ENCODE measurements around the gene C22orf39.

C22orf39 gene

DNA sequence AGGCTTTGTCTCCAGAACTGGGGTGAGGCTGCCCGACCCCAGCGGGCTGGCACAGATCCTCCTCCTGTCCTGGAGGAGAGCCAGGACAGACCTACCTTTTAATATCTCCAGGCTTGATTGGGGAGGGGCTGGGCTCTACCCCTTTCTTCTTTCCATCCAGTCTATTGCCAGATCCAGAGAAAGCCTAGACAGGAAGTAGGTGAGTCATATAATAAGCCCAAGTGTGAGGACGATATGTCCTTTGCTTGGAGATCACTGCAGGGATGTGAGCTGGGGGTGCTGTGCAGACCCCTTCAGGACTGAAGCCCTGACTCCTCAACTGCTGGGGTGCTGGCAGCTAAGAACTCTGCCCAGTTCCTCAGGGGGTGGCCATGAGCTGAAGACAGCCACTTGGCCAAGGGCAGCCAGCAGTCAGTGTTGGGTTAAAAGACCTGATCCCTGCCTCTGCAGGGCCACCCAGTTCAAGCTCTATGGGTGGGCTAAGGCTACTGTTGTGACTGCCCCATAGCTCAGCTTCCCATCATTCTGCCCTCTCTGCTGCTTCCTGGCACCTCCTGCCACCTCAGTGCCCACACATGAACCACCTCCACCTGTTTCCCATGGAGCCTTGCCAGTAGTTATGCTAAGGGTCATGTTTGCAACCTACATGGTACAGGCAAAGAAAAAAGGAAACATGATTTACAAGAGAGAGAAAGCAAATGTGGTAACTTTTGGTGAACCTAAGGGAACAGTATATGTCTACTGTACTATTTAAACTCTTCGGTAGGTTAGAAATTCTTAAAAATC is 8.3 kb upstream of the C22orf39 start:
- DNase-seq (ENCODE audit: low spot score): no peak
- in situ Hi-C loops (cut with MboI; ENCODE audit: low sequenced_read_pairs, unreplicated experiment): no loop called here
- TF ChIP-seq, protein P1, sequence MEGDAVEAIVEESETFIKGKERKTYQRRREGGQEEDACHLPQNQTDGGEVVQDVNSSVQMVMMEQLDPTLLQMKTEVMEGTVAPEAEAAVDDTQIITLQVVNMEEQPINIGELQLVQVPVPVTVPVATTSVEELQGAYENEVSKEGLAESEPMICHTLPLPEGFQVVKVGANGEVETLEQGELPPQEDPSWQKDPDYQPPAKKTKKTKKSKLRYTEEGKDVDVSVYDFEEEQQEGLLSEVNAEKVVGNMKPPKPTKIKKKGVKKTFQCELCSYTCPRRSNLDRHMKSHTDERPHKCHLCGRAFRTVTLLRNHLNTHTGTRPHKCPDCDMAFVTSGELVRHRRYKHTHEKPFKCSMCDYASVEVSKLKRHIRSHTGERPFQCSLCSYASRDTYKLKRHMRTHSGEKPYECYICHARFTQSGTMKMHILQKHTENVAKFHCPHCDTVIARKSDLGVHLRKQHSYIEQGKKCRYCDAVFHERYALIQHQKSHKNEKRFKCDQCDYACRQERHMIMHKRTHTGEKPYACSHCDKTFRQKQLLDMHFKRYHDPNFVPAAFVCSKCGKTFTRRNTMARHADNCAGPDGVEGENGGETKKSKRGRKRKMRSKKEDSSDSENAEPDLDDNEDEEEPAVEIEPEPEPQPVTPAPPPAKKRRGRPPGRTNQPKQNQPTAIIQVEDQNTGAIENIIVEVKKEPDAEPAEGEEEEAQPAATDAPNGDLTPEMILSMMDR (IDR thresholded peaks at IDR 0.05; ENCODE audit: borderline replicate concordance, control extremely low read depth, extremely low read depth, insufficient read depth, missing control alignments): no peak

- no peak for DNase-seq (ENCODE audit: low spot score)
- TF ChIP-seq, protein P1 (IDR thresholded peaks at IDR 0.05; ENCODE audit: borderline replicate concordance, control extremely low read depth, extremely low read depth, insufficient read depth, missing control alignments): no peak
- in situ Hi-C loops (cut with MboI; ENCODE audit: low sequenced_read_pairs, unreplicated experiment): no loop called here
Observed at GRCh38 chr22:19455033-19455432, 7.5 kb upstream of the C22orf39 start.

- DNase-seq (ENCODE audit: low spot score): no peak
- TF ChIP-seq, protein P1 (IDR thresholded peaks at IDR 0.05; ENCODE audit: borderline replicate concordance, control extremely low read depth, extremely low read depth, insufficient read depth, missing control alignments): no peak
- in situ Hi-C loops (cut with MboI; ENCODE audit: low sequenced_read_pairs, unreplicated experiment): no loop called here
Observed at GRCh38 chr22:19454156-19454555, 6.6 kb upstream of the C22orf39 start.

DNA sequence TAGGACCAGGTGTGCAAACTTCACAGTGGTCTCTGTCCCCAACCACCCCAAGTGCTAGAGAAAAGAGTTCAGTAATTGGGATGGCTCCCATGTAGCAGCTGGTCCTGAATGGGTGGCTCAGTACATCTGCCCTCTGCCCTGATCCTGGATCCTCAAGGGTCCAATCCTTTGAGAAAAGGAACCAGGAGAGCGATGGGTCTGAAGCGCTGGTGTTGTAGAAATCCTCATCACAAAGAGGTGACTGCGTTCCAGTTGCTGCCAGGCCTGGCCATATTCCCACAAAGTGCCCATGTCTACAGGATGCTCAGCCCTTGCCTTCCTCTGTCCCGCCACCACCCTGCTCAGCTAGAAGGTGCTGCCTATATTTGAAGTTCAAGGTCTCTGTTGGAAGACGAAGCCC is 6.2 kb upstream of the C22orf39 start:
- DNase-seq (ENCODE audit: low spot score): no peak
- in situ Hi-C loops (cut with MboI; ENCODE audit: low sequenced_read_pairs, unreplicated experiment): no loop called here
- TF ChIP-seq, protein P1 (IDR thresholded peaks at IDR 0.05; ENCODE audit: borderline replicate concordance, control extremely low read depth, extremely low read depth, insufficient read depth, missing control alignments): no peak

DNA sequence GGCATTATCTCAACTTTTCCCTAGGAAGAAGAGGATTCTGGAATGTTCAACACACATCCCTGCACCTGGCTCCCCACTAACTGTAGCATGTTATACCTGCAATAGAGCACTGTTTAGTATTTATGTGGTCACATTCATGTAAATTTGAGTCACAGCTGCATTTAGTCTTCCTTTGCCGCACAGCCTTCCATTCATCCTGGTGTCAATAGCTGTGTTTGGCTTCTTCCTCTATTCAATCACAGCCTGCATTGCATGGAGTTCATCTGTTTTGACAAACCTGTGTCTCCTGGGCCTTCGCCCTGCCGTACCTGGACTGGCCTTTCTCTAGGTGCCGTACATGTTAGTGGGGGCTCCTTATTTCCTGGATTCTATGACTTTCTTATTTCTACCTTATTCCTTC is 4.1 kb upstream of the C22orf39 start:
- TF ChIP-seq, protein P1 (IDR thresholded peaks at IDR 0.05; ENCODE audit: borderline replicate concordance, control extremely low read depth, extremely low read depth, insufficient read depth, missing control alignments): no peak
- in situ Hi-C loops (cut with MboI; ENCODE audit: low sequenced_read_pairs, unreplicated experiment): no loop called here
- DNase-seq (ENCODE audit: low spot score): no peak

GRCh38 chr22:19450363-19451175 is 3.1 kb upstream of the C22orf39 start:
- DNase-seq (ENCODE audit: low spot score): no peak
- in situ Hi-C loops (cut with MboI; ENCODE audit: low sequenced_read_pairs, unreplicated experiment): no loop called here
- TF ChIP-seq, protein P1 (IDR thresholded peaks at IDR 0.05; ENCODE audit: borderline replicate concordance, control extremely low read depth, extremely low read depth, insufficient read depth, missing control alignments): no peak
